H1 (cell line): ENCODE data around the gene CD68.

ENCODE experiments used
- ATF2 ChIP-seq: IDR thresholded peaks from 2 replicates; pipeline ENCODE4 v1.6.1; 2012; ENCODE audit warnings: low read length, inconsistent platforms
- HDAC2 ChIP-seq, 2 experiments: fragments of 300-600 bp in 1 of 2; sonication (generic) in 1 of 2; IDR thresholded peaks; 2 replicates each; pipeline ENCODE4 v1.6.1; 2011 to 2012; ENCODE audit warnings: low read depth in 2 of 2, low read length in 2 of 2, mild to moderate bottlenecking in 2 of 2, moderate library complexity in 2 of 2, borderline replicate concordance in 1 of 2, inconsistent platforms in 1 of 2
- JUND ChIP-seq: IDR thresholded peaks from 2 replicates; pipeline ENCODE4 v1.6.1; 2011; ENCODE audit warnings: mild to moderate bottlenecking, improper control_type of control experiment, low read length
- MAFK ChIP-seq: IDR thresholded peaks from 2 replicates; pipeline ENCODE4 v1.6.1; 2012; ENCODE audit warnings: low read depth, mild to moderate bottlenecking, improper control_type of control experiment, low read length
- POLR2A ChIP-seq, 2 experiments: IDR thresholded peaks; 1 replicate in 1 of 2; 2 replicates in 1 of 2; pipeline ENCODE4 v1.6.1; 2011; ENCODE audit warnings: low read depth in 2 of 2, low read length in 2 of 2, mild to moderate bottlenecking in 2 of 2; ENCODE audit errors: control extremely low read depth in 1 of 2
- TAF7 ChIP-seq: optimal IDR thresholded peaks from 2 replicates; pipeline ENCODE3; 2011; ENCODE audit warnings: low read depth, mild to moderate bottlenecking, inconsistent platforms, low read length, moderate library complexity, borderline replicate concordance
- TF ChIP-seq, protein P1 (sequence below), 3 experiments: IDR thresholded peaks; 1 replicate in 2 of 3; 2 replicates in 1 of 3; pipeline versions ENCODE4 v1.5.1 to v1.6.1; 2011; ENCODE audit warnings: low read length in 3 of 3, mild to moderate bottlenecking in 3 of 3, inconsistent platforms in 2 of 3, low read depth in 1 of 3, moderate library complexity in 1 of 3; ENCODE audit not compliant: insufficient read depth in 1 of 3; ENCODE audit errors: control extremely low read depth in 1 of 3
- TF ChIP-seq, protein P2 (sequence below): IDR thresholded peaks from 2 replicates; pipeline ENCODE4 v1.6.1; 2011; ENCODE audit warnings: low read depth, mild to moderate bottlenecking, low read length; ENCODE audit not compliant: insufficient read depth

GRCh38 chr17:7579834-7580603 is 581 bp downstream of the CD68 start:
- TF ChIP-seq POLR2A (IDR thresholded peaks at IDR 0.05; ENCODE audit: control extremely low read depth in 1 of 2, low read depth in 2 of 2, low read length in 2 of 2) (peak in 1 of 2 experiments; percentile 70; a peak in 1 of 3 replicates), HDAC2 (IDR thresholded peaks at IDR 0.05; ENCODE audit: borderline replicate concordance in 1 of 2, low read depth in 2 of 2, low read length in 2 of 2) (no peak), ATF2 (no peak), MAFK (no peak), TAF7 (peak; percentile 1), JUND (no peak)
- TF ChIP-seq, protein P1, sequence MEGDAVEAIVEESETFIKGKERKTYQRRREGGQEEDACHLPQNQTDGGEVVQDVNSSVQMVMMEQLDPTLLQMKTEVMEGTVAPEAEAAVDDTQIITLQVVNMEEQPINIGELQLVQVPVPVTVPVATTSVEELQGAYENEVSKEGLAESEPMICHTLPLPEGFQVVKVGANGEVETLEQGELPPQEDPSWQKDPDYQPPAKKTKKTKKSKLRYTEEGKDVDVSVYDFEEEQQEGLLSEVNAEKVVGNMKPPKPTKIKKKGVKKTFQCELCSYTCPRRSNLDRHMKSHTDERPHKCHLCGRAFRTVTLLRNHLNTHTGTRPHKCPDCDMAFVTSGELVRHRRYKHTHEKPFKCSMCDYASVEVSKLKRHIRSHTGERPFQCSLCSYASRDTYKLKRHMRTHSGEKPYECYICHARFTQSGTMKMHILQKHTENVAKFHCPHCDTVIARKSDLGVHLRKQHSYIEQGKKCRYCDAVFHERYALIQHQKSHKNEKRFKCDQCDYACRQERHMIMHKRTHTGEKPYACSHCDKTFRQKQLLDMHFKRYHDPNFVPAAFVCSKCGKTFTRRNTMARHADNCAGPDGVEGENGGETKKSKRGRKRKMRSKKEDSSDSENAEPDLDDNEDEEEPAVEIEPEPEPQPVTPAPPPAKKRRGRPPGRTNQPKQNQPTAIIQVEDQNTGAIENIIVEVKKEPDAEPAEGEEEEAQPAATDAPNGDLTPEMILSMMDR (IDR thresholded peaks at IDR 0.05; ENCODE audit: control extremely low read depth in 1 of 3, insufficient read depth in 1 of 3, low read depth in 1 of 3, low read length in 3 of 3): no peak
- TF ChIP-seq, protein P2, sequence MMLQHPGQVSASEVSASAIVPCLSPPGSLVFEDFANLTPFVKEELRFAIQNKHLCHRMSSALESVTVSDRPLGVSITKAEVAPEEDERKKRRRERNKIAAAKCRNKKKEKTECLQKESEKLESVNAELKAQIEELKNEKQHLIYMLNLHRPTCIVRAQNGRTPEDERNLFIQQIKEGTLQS: no peak
